G401 (cell line): ENCODE data around the gene PLAAT3. TPM values are rescaled to one million over a fixed set of nuclear protein-coding genes. Genes with fewer than 3 reads are reported as not detected.
"Not testable (repeated sequence)": the region's sequence is repeated elsewhere in the genome, so short reads cannot be mapped to it uniquely, and the experiment has no call there.

Experiments
- DNase-seq: peaks from one replicate; pipeline ENCODE4 v3.0.0-alpha.2; 2015; ENCODE audit warnings: low spot score
- in situ Hi-C: cut with HindIII; loops from 2 replicates; pipeline ENCODE4 v1.10.0; 2016; ENCODE audit warnings: low sequenced_read_pairs, mixed read lengths
- total RNA-seq: library from RNA; depleted of rRNA; stranded (reverse); fragments of >200 nt; shearing (Covaris generic); gene quantifications from 2 replicates; pipeline ENCODE4 v1.2.3, GENCODE V29; 2014; rRNA removed

The PLAAT3 gene
- total RNA-seq: 19.6 and 26.9 TPM in 2 replicates

- in situ Hi-C loops: no loop called here
- peak; percentile 44 for DNase-seq
Measured at GRCh38 chr11:63614136-63614671, at the start of gene PLAAT3. PLAAT3 (minus strand) TSS chr11:63614433; CDS start chr11:63614014, 419 bp downstream.

DNA sequence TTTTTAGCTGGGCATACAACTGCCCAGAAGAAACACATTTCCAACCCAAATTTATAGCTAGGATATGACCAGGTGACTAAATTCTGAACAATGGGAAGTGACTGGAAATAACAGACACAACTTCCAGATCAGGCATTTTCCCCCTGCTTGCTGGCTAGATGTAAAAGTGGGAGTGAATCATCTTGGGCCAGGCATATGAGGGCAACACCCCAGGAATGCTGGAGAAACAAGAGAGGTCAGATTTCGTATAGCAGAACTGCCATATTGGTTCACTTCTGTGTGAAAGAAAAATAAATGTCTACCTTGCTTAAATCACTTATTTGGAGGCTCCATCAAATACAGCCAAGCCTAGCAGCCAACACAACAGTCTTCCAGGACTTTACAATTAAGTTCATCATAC is 49.6 kb upstream of the PLAAT3 start:
- DNase-seq: no peak
- in situ Hi-C loops: loop anchor here (5.0 kb wide), 1 partner anchor 72 kb away; no protein-coding TSS in a partner anchor

GRCh38 chr11:63660972-63661371 is 46.7 kb upstream of the PLAAT3 start:
- in situ Hi-C loops: loop anchor here (5.0 kb wide), 1 partner anchor 69 kb away; no protein-coding TSS in a partner anchor

GRCh38 chr11:63652671-63653070 is 38.4 kb upstream of the PLAAT3 start:
- in situ Hi-C loops: no loop called here

More at GRCh38 chr11:63660972-63661371, 46.7 kb upstream of the PLAAT3 start:
- DNase-seq: no peak

DNA sequence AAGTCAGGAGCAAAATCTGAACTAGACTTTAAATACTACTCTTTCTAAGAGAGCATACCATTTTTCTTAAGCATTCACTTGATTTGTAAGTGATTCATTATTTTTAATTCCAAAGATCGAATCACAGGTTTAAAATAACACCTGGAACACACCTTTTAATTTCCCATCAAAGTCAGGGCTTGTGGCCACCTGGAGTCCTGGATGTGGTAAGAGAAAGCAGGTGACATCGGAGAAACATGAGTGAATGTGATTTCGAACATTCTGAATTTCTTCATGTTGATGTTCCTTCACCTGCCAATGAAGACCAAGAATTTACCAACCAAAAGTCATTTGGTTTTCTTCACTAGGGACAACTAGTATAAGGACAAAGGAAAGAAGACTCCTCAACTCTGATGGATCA is 29.0 kb upstream of the PLAAT3 start:
- in situ Hi-C loops: no loop called here

More at GRCh38 chr11:63652671-63653070, 38.4 kb upstream of the PLAAT3 start:
- no peak for DNase-seq

GRCh38 chr11:63641727-63642126 is 27.5 kb upstream of the PLAAT3 start:
- DNase-seq: no peak
- in situ Hi-C loops: no loop called here

More for the DNA sequence above, 29.0 kb upstream of the PLAAT3 start:
- no peak for DNase-seq

- peak; percentile 12 for DNase-seq
- in situ Hi-C loops: no loop called here
Measured at GRCh38 chr11:63639199-63639832, 25.1 kb upstream of the PLAAT3 start.

- DNase-seq, in situ Hi-C loops: not testable (repeated sequence)
Measured at GRCh38 chr11:63638436-63638835, 24.2 kb upstream of the PLAAT3 start.

DNA sequence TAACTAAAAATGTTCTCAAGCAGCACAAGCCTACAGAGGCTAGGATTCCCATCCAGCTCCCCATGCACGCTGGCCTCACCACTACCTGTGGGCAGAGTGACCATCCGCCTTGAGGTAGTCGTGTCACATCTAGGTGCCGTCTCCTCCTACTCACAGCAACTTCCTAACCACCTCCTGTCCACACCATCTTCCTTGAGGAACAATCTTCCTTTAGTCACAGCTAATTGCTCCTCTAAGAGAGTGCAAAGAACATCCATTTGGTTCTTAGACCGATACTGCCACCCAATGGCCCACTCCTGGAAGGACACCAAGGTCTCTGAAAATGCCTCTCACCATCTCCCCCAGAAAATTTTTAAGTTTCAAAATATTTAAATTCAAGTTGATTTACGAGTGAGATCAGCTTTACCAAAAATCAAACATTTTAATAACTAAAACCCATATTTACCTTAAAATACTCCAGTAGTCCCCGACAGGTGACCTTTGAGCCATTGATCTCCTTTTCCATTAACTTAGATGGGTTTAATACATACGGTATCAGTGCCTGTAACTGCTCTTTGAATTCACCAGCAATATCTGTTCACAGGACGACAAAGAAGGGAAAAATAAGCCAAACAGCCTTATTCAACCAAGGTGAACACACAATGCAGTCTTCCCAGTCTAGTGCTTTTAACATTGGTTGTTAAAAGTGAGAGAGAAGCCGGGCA is 21.7 kb upstream of the PLAAT3 start:
- DNase-seq: peak; percentile 80
- in situ Hi-C loops: no loop called here

GRCh38 chr11:63629426-63629825 is 15.2 kb upstream of the PLAAT3 start:
- in situ Hi-C loops: no loop called here

GRCh38 chr11:63623513-63624140 is 9.4 kb upstream of the PLAAT3 start:
- DNase-seq: no peak
- in situ Hi-C loops: no loop called here

More at GRCh38 chr11:63629426-63629825, 15.2 kb upstream of the PLAAT3 start:
- DNase-seq: no peak

- DNase-seq: no peak
Measured at GRCh38 chr11:63622323-63622722, 8.1 kb upstream of the PLAAT3 start.

GRCh38 chr11:63621071-63621470 is 6.8 kb upstream of the PLAAT3 start:
- no peak for DNase-seq
- in situ Hi-C loops: no loop called here

More at GRCh38 chr11:63622323-63622722, 8.1 kb upstream of the PLAAT3 start:
- in situ Hi-C loops: no loop called here

DNA sequence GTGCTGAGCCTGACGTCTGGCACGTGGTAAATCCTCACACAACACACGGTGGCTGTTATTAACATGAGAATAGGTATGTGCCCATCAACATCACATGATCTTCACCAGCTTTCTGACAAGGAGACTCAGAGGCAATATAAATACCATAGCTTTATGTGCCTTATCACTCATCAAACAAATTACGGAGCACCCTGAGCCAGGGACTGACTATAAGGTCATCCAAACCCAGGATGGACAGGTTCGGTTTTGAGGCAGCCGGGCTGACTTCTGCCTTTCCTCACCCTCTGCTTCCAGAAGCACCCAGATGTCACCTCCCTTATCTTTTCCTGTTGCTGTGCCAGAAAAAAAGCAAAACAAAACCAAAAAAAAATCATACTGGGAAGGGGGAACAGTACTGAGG is 5.7 kb upstream of the PLAAT3 start:
- in situ Hi-C loops: no loop called here
- no peak for DNase-seq

DNA sequence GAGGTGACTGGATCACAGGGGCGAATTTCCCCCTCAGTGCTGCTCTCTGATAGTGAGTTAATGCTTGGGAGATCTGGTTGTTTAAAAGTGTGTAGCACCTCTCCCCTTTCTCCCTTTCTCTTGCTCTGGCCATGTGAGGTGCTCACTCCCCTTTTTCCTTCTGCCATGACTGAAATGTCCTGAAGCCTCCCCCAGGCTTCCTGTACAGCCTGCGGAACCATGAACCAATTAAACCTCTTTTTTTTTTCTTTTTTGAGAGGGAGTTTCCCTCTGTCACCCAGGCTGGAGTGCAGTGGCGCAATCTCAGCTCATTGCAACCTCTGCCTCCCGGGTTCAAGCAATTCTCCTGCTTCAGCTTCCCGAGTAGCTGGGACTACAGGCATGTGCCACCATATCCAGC is 3.5 kb upstream of the PLAAT3 start:
- DNase-seq, in situ Hi-C loops: not testable (repeated sequence)

GRCh38 chr11:63616953-63617352 is 2.7 kb upstream of the PLAAT3 start:
- in situ Hi-C loops: no loop called here
- DNase-seq: no peak

- in situ Hi-C loops: no loop called here
Measured at GRCh38 chr11:63613517-63614135, 607 bp downstream of the PLAAT3 start.

GRCh38 chr11:63612181-63612580 is 2.1 kb downstream of the PLAAT3 start:
- no peak for DNase-seq
- in situ Hi-C loops: no loop called here

More at GRCh38 chr11:63613517-63614135, 607 bp downstream of the PLAAT3 start:
- DNase-seq: peak; percentile 18

- no peak for DNase-seq
Measured at GRCh38 chr11:63611395-63611747, 2.9 kb downstream of the PLAAT3 start.

More at GRCh38 chr11:63611395-63611747, 2.9 kb downstream of the PLAAT3 start:
- in situ Hi-C loops: no loop called here
